Peyer's patch (tissue), 4 donors: ENCODE results near the gene UBE2Q2. TPM values are rescaled to one million over a fixed set of nuclear protein-coding genes. Genes with fewer than 3 reads are reported as not detected.

Experiments used
- DNase-seq, 3 donors: peaks; one replicate each; pipeline ENCODE4 v3.0.0-alpha.2; 2017 to 2019
- H3K27ac ChIP-seq, 4 donors: fragments of 200-600 bp; sonication (generic); one replicate each; pipeline ENCODE4 v1.5.1; 2016 to 2019
- H3K27me3 ChIP-seq, 2 donors: fragments of 200-600 bp; sonication (generic); one replicate each; pipeline ENCODE4 v1.5.1; 2019
- H3K36me3 ChIP-seq, 3 donors: fragments of 200-600 bp; sonication (generic); one replicate each; pipeline ENCODE4 v1.5.1; 2016 to 2019
- H3K4me1 ChIP-seq, 4 donors: fragments of 200-600 bp; sonication (generic); one replicate each; pipeline ENCODE4 v1.5.1; 2016 to 2019
- H3K4me3 ChIP-seq, 4 donors: fragments of 200-600 bp; sonication (generic); 1 replicate in 3 of 4; 2 replicates in 1 of 4; pipeline ENCODE4 v1.5.1; 2016 to 2019; ENCODE audit warnings: mild to moderate bottlenecking in 1 of 4
- H3K9me3 ChIP-seq, 4 donors: fragments of 200-600 bp; sonication (generic); one replicate each; pipeline ENCODE4 v1.5.1; 2016 to 2019; ENCODE audit warnings: mild to moderate bottlenecking in 1 of 4
- CTCF ChIP-seq, 6 experiments: fragments of 450-650 bp in 4 of 6; fragments of 200-600 bp in 2 of 6; sonication (generic) in 1 of 6; IDR thresholded peaks; one replicate each; pipeline ENCODE4 v1.5.1; 2017 to 2019; ENCODE audit warnings: antibody characterized with exemption in 6 of 6, mild to moderate bottlenecking in 3 of 6, moderate library complexity in 1 of 6
- POLR2A ChIP-seq, 2 donors: fragments of 450-650 bp; IDR thresholded peaks; one replicate each; pipeline ENCODE4 v1.5.1; 2017; ENCODE audit warnings: antibody characterized with exemption in 2 of 2, mild to moderate bottlenecking in 2 of 2, moderate library complexity in 2 of 2
- total RNA-seq, 4 donors: library from RNA; depleted of rRNA; stranded (reverse); fragments of >200 nt; gene quantifications; one replicate each; pipeline ENCODE4 v1.1.0, GENCODE V29; 2016

Gene UBE2Q2
- total RNA-seq, 4 donors from 2014 or later: 9.3 to 52.0 (median 12.2) TPM

- Histone ChIP-seq H3K27ac (no peak overlapping the region), H3K36me3 (no peaks in the 10 kb centered on the region), H3K4me3 (no peak overlapping the region), H3K27me3 (no peaks in the 10 kb centered on the region), H3K9me3 (no peaks in the 10 kb centered on the region), H3K4me1 (no peaks in the 10 kb centered on the region)
- TF ChIP-seq CTCF (IDR thresholded peaks at IDR 0.05) (no peak), POLR2A (IDR thresholded peaks at IDR 0.05) (no peak)
- DNase-seq: no peak
Measured at GRCh38 chr15:75823860-75824613, 19.2 kb upstream of the UBE2Q2 start.

- no peaks in the 10 kb centered on the region for H3K4me1 ChIP-seq
- no peaks in the 10 kb centered on the region for H3K36me3 ChIP-seq
- no peak overlapping the region for H3K4me3 ChIP-seq
- no peak for DNase-seq
- no peaks in the 10 kb centered on the region for H3K9me3 ChIP-seq
- H3K27ac ChIP-seq: no peak overlapping the region
- TF ChIP-seq CTCF (IDR thresholded peaks at IDR 0.05): no peak
- no peaks in the 10 kb centered on the region for H3K27me3 ChIP-seq
Measured at GRCh38 chr15:75827691-75828090, 15.6 kb upstream of the UBE2Q2 start.

GRCh38 chr15:75828429-75828828, 14.8 kb upstream of the UBE2Q2 start:
- no peak for DNase-seq
- no peaks in the 10 kb centered on the region for H3K9me3 ChIP-seq
- H3K4me1 ChIP-seq: no peaks in the 10 kb centered on the region
- no peaks in the 10 kb centered on the region for H3K36me3 ChIP-seq
- H3K4me3 ChIP-seq: no peak overlapping the region
- TF ChIP-seq POLR2A (IDR thresholded peaks at IDR 0.05): no peak
- TF ChIP-seq CTCF (IDR thresholded peaks at IDR 0.05): no peak
- H3K27me3 ChIP-seq: no peaks in the 10 kb centered on the region
- no peak overlapping the region for H3K27ac ChIP-seq

GRCh38 chr15:75830910-75831805, 12.1 kb upstream of the UBE2Q2 start:
- Histone ChIP-seq H3K4me3 (no peak overlapping the region), H3K4me1 (no peaks in the 10 kb centered on the region)
- TF ChIP-seq POLR2A (IDR thresholded peaks at IDR 0.05): no peak
- TF ChIP-seq CTCF (IDR thresholded peaks at IDR 0.05): no peak

GRCh38 chr15:75831806-75832102, 11.5 kb upstream of the UBE2Q2 start:
- no peak for TF ChIP-seq CTCF (IDR thresholded peaks at IDR 0.05)
- no peak for TF ChIP-seq POLR2A (IDR thresholded peaks at IDR 0.05)
- no peak overlapping the region for H3K27ac ChIP-seq
- H3K4me1 ChIP-seq: no peaks in the 10 kb centered on the region
- no peak for DNase-seq
- H3K9me3 ChIP-seq: no peaks in the 10 kb centered on the region
- H3K36me3 ChIP-seq: no peaks in the 10 kb centered on the region
- H3K27me3 ChIP-seq: no peaks in the 10 kb centered on the region
- no peak overlapping the region for H3K4me3 ChIP-seq

More at GRCh38 chr15:75830910-75831805, 12.1 kb upstream of the UBE2Q2 start:
- H3K9me3 ChIP-seq: no peaks in the 10 kb centered on the region
- H3K36me3 ChIP-seq: no peaks in the 10 kb centered on the region
- no peak for DNase-seq
- no peak overlapping the region for H3K27ac ChIP-seq
- no peaks in the 10 kb centered on the region for H3K27me3 ChIP-seq
